K562 (cell line): ENCODE data around the gene ANKS1B. TPM values are rescaled to one million over a fixed set of nuclear protein-coding genes. Genes with fewer than 3 reads are reported as not detected.

ENCODE experiments used
- ATAC-seq: fragments of 200-7000 bp; cut with Tn5 transposase; 3 replicates; pipeline ENCODE4 v1.9.1; 2020; ENCODE audit warnings: moderate library complexity
- BruUV-seq: library from RNA; stranded (reverse); fragments of 400-500 nt; replicated peaks from 2 replicates; lab custom pipeline; 2021; lab: Mats Ljungman, UMichigan
- CTCF ChIA-PET: fragments of 300-600 bp; formaldehyde crosslinking; extraction: SDS; loops from one replicate; lab custom pipeline; 2021; ENCODE audit warnings: low intra/inter-chr PET ratio; lab: Yijun Ruan, JAX
- POLR2A ChIA-PET: fragments of 300-600, 350-650 bp; sonication (Branson Sonifier 250); formaldehyde crosslinking; extraction: SDS; loops from one replicate; lab custom pipeline; 2021; ENCODE audit warnings: antibody characterized with exemption, inconsistent platforms; lab: Yijun Ruan, JAX
- DNase-seq, 4 experiments: peaks; one replicate each; pipeline versions ENCODE4 v3.0.0 to v3.0.0-alpha.2; 2011 to 2018; ENCODE audit warnings: low spot score in 3 of 4, mixed read lengths in 3 of 4; ENCODE audit errors: extremely low read depth in 1 of 4
- FAIRE-seq: peaks from 2 replicates; lab custom pipeline; 2011; peaks lifted over from hg19 to GRCh38; lab: Jason Lieb, UNC
- H2AFZ ChIP-seq: 2 replicates; pipeline ENCODE4 v1.6.0; 2011; ENCODE audit warnings: low read depth, low read length, control low read depth, inconsistent platforms
- H3K27ac ChIP-seq: fragments of 200-600 bp; 3 replicates; pipeline ENCODE4 v1.8.0; 2011; ENCODE audit warnings: low read depth, mild to moderate bottlenecking, control low read depth, inconsistent platforms, low read length, moderate library complexity, mixed read lengths; ENCODE audit errors: extremely low read depth
- H3K27me3 ChIP-seq, 2 experiments: fragments of 300-600 bp in 1 of 2; 2 replicates in 1 of 2; 3 replicates in 1 of 2; pipeline versions ENCODE4 v1.6.0 to v1.8.0; 2011; ENCODE audit warnings: inconsistent platforms in 2 of 2, low read length in 2 of 2, mild to moderate bottlenecking in 1 of 2, mixed read lengths in 1 of 2, moderate library complexity in 1 of 2; ENCODE audit not compliant: control insufficient read depth in 2 of 2, insufficient read depth in 2 of 2
- H3K36me3 ChIP-seq: fragments of 300-600 bp; 3 replicates; pipeline ENCODE4 v1.8.0; 2011; ENCODE audit warnings: mild to moderate bottlenecking, low read length, inconsistent platforms; ENCODE audit not compliant: control insufficient read depth, insufficient read depth
- H3K4me1 ChIP-seq, 2 experiments: fragments of 200-600 bp in 1 of 2; replicated peaks in 1 of 2; 2 replicates in 1 of 2; 3 replicates in 1 of 2; pipeline versions ENCODE4 v1.5.1 to v1.8.0; 2011; ENCODE audit warnings: inconsistent platforms in 2 of 2, low read length in 2 of 2, mild to moderate bottlenecking in 1 of 2, mixed read lengths in 1 of 2, moderate library complexity in 1 of 2; ENCODE audit not compliant: control insufficient read depth in 2 of 2, insufficient read depth in 2 of 2
- H3K4me2 ChIP-seq: 2 replicates; pipeline ENCODE4 v1.6.1; 2011; ENCODE audit warnings: low read length, control low read depth, inconsistent platforms, mixed read lengths; ENCODE audit not compliant: insufficient read depth
- H3K4me3 ChIP-seq: fragments of 200-600 bp; sonication (generic), shearing (Covaris generic); 2 replicates; pipeline ENCODE4 v1.5.1; 2016; ENCODE audit warnings: control low read depth, inconsistent platforms
- H3K79me2 ChIP-seq: fragments of 200-600 bp; 3 replicates; pipeline ENCODE4 v1.8.0; 2011; ENCODE audit warnings: low read length, inconsistent platforms; ENCODE audit not compliant: control insufficient read depth, insufficient read depth
- H3K9ac ChIP-seq, 2 experiments: 2 replicates each; pipeline versions ENCODE4 v1.6.0 to v1.6.1; 2011; ENCODE audit warnings: low read depth in 2 of 2, low read length in 2 of 2, control low read depth in 1 of 2, inconsistent platforms in 1 of 2, mild to moderate bottlenecking in 1 of 2, mixed read lengths in 1 of 2; ENCODE audit not compliant: insufficient read depth in 1 of 2
- H3K9me1 ChIP-seq: one replicate; pipeline ENCODE4 v1.6.0; 2011; ENCODE audit warnings: inconsistent platforms, mild to moderate bottlenecking, low read length, moderate library complexity; ENCODE audit not compliant: control insufficient read depth, insufficient read depth
- H3K9me3 ChIP-seq: replicated peaks from 2 replicates; pipeline ENCODE4 v1.5.1; 2011; ENCODE audit warnings: low read depth, low read length, inconsistent platforms; ENCODE audit not compliant: control insufficient read depth, insufficient read depth
- H4K20me1 ChIP-seq: replicated peaks from 2 replicates; pipeline ENCODE4 v1.6.1; 2011; ENCODE audit warnings: low read length, inconsistent platforms, mixed read lengths; ENCODE audit not compliant: control insufficient read depth, insufficient read depth
- BRF1 ChIP-seq: IDR thresholded peaks from 3 replicates; pipeline ENCODE4 v1.6.1; 2011; ENCODE audit warnings: borderline replicate concordance, mild to moderate bottlenecking; ENCODE audit not compliant: insufficient read length; ENCODE audit errors: extremely low read depth
- FUS ChIP-seq: fragments of 200-400 bp; formaldehyde crosslinking; optimal IDR thresholded peaks from 2 replicates; pipeline ENCODE3; 2017; ENCODE audit warnings: low read depth, low read length
- GATAD2B ChIP-seq: fragments of 450-650 bp; IDR thresholded peaks from 2 replicates; pipeline ENCODE4 v1.6.1; 2017; ENCODE audit warnings: mild to moderate bottlenecking, borderline replicate concordance
- KAT2B ChIP-seq: IDR thresholded peaks from one replicate; pipeline ENCODE4 v1.6.1; 2012; ENCODE audit warnings: low read depth, mild to moderate bottlenecking, control low read depth, inconsistent platforms, low read length, moderate library complexity
- PTRF ChIP-seq: fragments of 450-650 bp; IDR thresholded peaks from 2 replicates; pipeline ENCODE4 v1.6.1; 2016; ENCODE audit warnings: mild to moderate bottlenecking, missing genetic modification characterization, missing compliant biosample characterization
- SMARCC2 ChIP-seq: fragments of 450-650 bp; IDR thresholded peaks from 2 replicates; pipeline ENCODE4 v1.6.1; 2017; ENCODE audit warnings: antibody characterized with exemption, moderate library complexity, mild to moderate bottlenecking, low read depth
- SMARCE1 ChIP-seq: fragments of 450-650 bp; IDR thresholded peaks from 2 replicates; pipeline ENCODE4 v1.7.1; 2016; ENCODE audit warnings: mild to moderate bottlenecking
- ZNF274 ChIP-seq: IDR thresholded peaks from 2 replicates; pipeline ENCODE4 v1.6.1; 2011; ENCODE audit warnings: low read depth, mild to moderate bottlenecking, low read length, moderate library complexity, borderline replicate concordance
- ZNF41 ChIP-seq: fragments of 250-450 bp; sonication (Bioruptor Pico); conservative IDR thresholded peaks from 2 replicates; pipeline ENCODE4 v1.4.0; 2020; ENCODE audit warnings: mild to moderate bottlenecking
- ZNF57 ChIP-seq: fragments of 450-650 bp; formaldehyde crosslinking; IDR thresholded peaks from 2 replicates; pipeline ENCODE4 v1.4.0; 2020; ENCODE audit warnings: mild to moderate bottlenecking, moderate library complexity
- WGBS: fragments of 100-300 bp; shearing (Covaris generic); methylation state at CpG from one replicate; pipeline ENCODE4 v1.1.6; 2016; ENCODE audit warnings: low coverage, mixed read lengths; ENCODE audit not compliant: insufficient coverage; ENCODE audit errors: missing lambda C conversion rate; 5-methylcytosine and 5-hydroxymethylcytosine counted together
- in situ Hi-C: fragments of 300-500 bp; cut with MboI; formaldehyde crosslinking; loops from 4 replicates; pipeline ENCODE4 v1.15.0; 2018; ENCODE audit warnings: inconsistent platforms, mixed read lengths
- intact Hi-C: fragments of 100-400 bp; cut with micrococcal nuclease; formaldehyde crosslinking; loops from 2 replicates; pipeline ENCODE4 v1.14.2; 2022
- polyA plus RNA-seq, 8 experiments: library from polyadenylated mRNA; depleted of rRNA in 4 of 8; stranded (reverse) in 5 of 8; unstranded in 3 of 8; fragments of >200 nt; fragmentation: Nextera tagmentation in 2 of 8; fragmentation: Illumina TruSeq in 1 of 8; extraction: Ambion mirVana in 2 of 8; extraction: Trizol in 1 of 8; gene quantifications; 2 replicates each; pipeline versions ENCODE4 v1.2.1 to v1.2.3, GENCODE V29; 2011 to 2014; ENCODE audit warnings: inconsistent platforms in 1 of 8, missing spikeins in 1 of 8
- total RNA-seq, 7 experiments: library from RNA; depleted of rRNA in 6 of 7; stranded (reverse); fragments of >200 nt in 6 of 7; fragmentation: Illumina TruSeq in 2 of 7; extraction: Trizol in 2 of 7; gene quantifications; 2 replicates each; pipeline versions ENCODE4 v1.2.1 to v1.2.3, GENCODE V29; 2011 to 2021; ENCODE audit warnings: low replicate concordance in 1 of 7
- TF ChIP-seq, protein P1 (sequence below): sonication (generic); formaldehyde crosslinking; IDR thresholded peaks from 2 replicates; pipeline ENCODE4 v1.9.0; 2022; ENCODE audit warnings: mild to moderate bottlenecking, missing genetic modification reagents

ANKS1B gene
- total and polyA plus RNA-seq, 9 of the 15 experiments (the other 6 are each of a cell fraction or from before 2014, with no cell fraction given): 0.04 to 0.47 (median 0.28) TPM; not detected in 4

DNA sequence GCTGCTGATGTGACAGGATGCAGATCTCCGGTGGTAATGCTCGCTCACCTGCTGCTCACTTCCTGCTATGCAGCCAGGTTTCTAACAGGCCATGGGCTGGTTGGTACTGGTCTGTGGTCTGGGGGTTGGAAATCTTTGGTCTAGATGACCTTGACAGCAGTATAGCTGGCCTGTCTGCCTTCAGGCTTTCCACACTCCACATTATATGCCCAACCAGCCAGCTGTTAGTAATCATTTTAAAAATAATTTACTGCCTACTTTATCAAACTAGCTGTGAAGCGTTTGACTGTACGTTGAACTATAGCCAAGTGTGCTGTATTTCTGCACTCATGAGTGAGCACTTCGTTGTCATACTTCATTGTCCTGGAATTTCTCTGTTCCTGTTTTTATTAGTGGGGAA lies 761.2 kb downstream of the ANKS1B start:
- POLR2A ChIA-PET: no interaction called here
- DNase-seq (no peak), ATAC-seq (no peak), FAIRE-seq (no peak)
- 3% methylated on average over 5 of the region's 5 CpGs for WGBS
- BruUV-seq: no TSS peak
- H3K4me3 ChIP-seq: no peak overlapping the region
- no peak overlapping the region for H2AFZ ChIP-seq
- H3K4me1 ChIP-seq: no peaks in the 10 kb centered on the region
- H3K4me2 ChIP-seq: no peak overlapping the region
- H3K27ac ChIP-seq: no peak overlapping the region
- H3K36me3 ChIP-seq: no peaks in the 10 kb centered on the region
- in situ Hi-C loops: no loop called here
- H3K9me1 ChIP-seq: no peaks in the 10 kb centered on the region
- H3K27me3 ChIP-seq: no peaks in the 10 kb centered on the region
- H4K20me1 ChIP-seq: no peaks in the 10 kb centered on the region
- H3K9ac ChIP-seq: no peak overlapping the region
- H3K79me2 ChIP-seq: no peaks in the 10 kb centered on the region
- intact Hi-C loops: no loop called here
- no peaks in the 10 kb centered on the region for H3K9me3 ChIP-seq
- CTCF ChIA-PET: no interaction called here
- TF ChIP-seq SMARCC2: no peak
- no peak for TF ChIP-seq GATAD2B
- TF ChIP-seq SMARCE1: no peak
- TF ChIP-seq FUS: no peak
- TF ChIP-seq ZNF274: no peak
- no peak for TF ChIP-seq ZNF41
- TF ChIP-seq PTRF (tag): no peak
- no peak for TF ChIP-seq ZNF57
- no peak for TF ChIP-seq KAT2B

DNA sequence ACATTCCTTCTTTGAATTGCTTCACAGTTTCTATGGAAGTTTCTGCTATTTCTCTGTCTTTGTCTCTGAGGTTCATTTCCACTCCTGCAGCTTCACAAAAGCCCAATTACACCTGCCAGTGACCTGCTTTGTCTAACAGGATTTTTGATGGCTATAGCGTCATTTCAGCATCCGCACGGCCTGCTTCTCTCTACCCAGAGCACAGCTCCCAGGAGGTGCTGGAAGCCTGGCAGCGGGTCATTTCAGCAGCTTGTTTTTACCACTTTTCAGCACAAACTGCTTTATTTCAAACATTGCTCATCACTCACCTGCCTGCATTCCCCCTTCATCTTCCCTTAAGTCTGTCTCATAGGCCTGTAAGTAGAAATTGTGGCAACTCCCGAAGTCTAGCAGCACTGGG lies 771.7 kb downstream of the ANKS1B start:
- no peak overlapping the region for H3K27ac ChIP-seq
- intact Hi-C loops: no loop called here
- ChIA-PET CTCF (no interaction called here), POLR2A (no interaction called here)
- no peaks in the 10 kb centered on the region for H3K79me2 ChIP-seq
- no peak overlapping the region for H3K9ac ChIP-seq
- no peak for FAIRE-seq
- no peaks in the 10 kb centered on the region for H4K20me1 ChIP-seq
- no peak overlapping the region for H2AFZ ChIP-seq
- no peaks in the 10 kb centered on the region for H3K27me3 ChIP-seq
- H3K4me1 ChIP-seq: no peaks in the 10 kb centered on the region
- H3K4me3 ChIP-seq: no peak overlapping the region
- H3K9me3 ChIP-seq: no peaks in the 10 kb centered on the region; the same call in 1 of the 2 replicates
- H3K4me2 ChIP-seq: no peak overlapping the region
- no peaks in the 10 kb centered on the region for H3K9me1 ChIP-seq
- in situ Hi-C loops: no loop called here
- BruUV-seq: no TSS peak
- 2% methylated on average over 5 of the region's 5 CpGs for WGBS
- ATAC-seq: no peak
- no peak for DNase-seq
- H3K36me3 ChIP-seq: no peaks in the 10 kb centered on the region
- TF ChIP-seq BRF1: no peak
- TF ChIP-seq, protein P1, sequence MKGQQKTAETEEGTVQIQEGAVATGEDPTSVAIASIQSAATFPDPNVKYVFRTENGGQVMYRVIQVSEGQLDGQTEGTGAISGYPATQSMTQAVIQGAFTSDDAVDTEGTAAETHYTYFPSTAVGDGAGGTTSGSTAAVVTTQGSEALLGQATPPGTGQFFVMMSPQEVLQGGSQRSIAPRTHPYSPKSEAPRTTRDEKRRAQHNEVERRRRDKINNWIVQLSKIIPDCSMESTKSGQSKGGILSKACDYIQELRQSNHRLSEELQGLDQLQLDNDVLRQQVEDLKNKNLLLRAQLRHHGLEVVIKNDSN (CRISPR knock-in tag): no peak
